PC-9 (cell line): ENCODE results near the gene APLNR.

Experiments used
- CTCF ChIP-seq: fragments of 200-600 bp; sonication (generic); conservative IDR thresholded peaks from 2 replicates; pipeline ENCODE4 v1.6.1; 2017; ENCODE audit warnings: mixed run types, antibody characterized with exemption, mild to moderate bottlenecking, moderate library complexity
- EZH2 ChIP-seq: fragments of 200-600 bp; sonication (generic); IDR thresholded peaks from 2 replicates; pipeline ENCODE4 v1.8.0; 2017; ENCODE audit warnings: antibody characterized with exemption, low read depth

- no peak for TF ChIP-seq EZH2
- no peak for TF ChIP-seq CTCF
Observed at GRCh38 chr11:57276169-57276970, 39.3 kb upstream of the APLNR start.
